Stimulated activated CD4-positive, alpha-beta T cell treated with anti-CD3 and anti-CD28 coated beads, Interleukin-1b, Interleukin-23, amount 100 ng/mL, for 1 hour (primary cell): Measurements from ENCODE around the gene CCDC152.
"Not testable (repeated sequence)": the region's sequence is repeated elsewhere in the genome, so short reads cannot be mapped to it uniquely, and the experiment has no call there.

ENCODE experiments used
- DNase-seq, 2 donors: peaks; one replicate each; pipeline ENCODE4 v3.0.0-alpha.2; 2020; ENCODE audit warnings: low read depth in 2 of 2

Gene CCDC152, protein sequence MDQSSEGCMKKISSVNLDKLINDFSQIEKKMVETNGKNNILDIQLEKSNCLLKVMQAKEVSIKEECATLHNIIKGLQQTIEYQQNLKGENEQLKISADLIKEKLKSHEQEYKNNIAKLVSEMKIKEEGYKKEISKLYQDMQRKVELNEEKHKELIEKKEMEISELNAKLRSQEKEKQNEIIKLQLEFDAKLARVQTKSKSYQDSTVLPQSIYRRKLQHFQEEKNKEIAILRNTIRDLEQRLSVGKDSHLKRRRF

DNA sequence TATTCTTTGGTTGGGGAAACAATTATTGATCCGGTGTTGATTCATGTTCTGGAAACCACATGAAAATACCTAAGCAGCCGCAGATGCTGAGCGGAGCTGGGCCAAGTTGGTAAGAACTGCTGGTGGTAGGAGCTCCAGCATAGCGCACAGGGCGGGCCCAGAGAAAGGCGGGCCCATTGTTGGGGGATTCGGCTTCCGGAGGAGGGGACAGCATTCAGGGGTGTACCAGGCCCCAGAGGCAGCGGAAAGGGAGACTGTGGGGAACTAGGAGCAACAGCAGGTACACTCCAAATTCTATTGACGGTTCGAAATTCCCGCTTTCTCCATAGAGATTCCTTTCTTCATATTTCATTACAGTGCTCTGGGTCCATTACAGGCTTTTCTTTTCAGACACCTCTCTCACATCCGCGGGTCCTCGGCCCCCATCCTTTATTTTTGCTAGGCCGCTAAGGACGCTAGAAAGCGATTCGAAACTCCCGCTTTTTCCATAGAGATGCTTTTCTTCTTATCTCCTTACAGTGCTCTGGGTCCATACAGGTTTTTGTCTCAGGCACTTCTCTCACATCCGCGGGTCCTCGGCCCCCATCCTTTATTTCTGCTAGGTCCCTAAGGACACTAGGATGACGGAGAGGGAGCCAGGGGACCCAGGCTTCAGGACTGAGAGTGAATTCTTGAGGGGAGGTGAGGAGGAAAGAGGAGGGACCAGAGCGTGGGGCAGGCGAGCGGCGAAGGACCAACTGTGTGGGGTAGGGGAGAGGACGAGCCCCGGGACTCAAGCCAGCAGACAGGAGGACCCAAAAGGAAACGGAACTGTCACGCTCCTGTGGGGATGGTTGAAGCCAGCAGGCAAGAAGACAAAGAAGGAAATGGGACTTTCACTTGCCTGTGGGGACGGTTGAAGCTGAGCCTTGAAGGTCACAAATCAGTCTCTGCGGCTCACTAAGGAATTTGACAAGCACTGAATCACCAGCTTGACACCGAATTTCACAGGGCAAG lies at the start of gene CCDC152:
CCDC152 (plus strand) TSS at position 213 of the 996 bp plus-strand sequence. CDS start 2,304 bp downstream, outside the sequence.
- peak; percentile 4 to 14 for DNase-seq

DNA sequence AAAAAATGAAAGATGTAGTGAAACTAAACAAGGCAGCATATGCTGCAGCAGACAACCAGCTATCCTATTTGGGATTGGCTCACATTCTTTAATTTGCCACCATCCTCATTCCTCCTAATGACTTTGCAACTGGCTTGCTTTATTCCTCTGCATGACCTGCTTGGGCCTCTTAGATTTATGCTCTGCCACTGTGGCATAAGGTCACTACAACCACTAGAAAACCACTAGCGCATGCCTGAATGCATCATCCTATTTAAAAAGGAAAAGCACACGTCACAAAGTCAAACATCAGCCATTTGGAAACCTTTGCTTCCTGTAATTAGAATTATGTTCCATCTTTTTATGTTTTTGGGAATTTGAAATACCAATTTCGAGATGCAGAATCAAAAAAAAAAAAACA lies 40.8 kb upstream of the CCDC152 start:
- no peak for DNase-seq

DNA sequence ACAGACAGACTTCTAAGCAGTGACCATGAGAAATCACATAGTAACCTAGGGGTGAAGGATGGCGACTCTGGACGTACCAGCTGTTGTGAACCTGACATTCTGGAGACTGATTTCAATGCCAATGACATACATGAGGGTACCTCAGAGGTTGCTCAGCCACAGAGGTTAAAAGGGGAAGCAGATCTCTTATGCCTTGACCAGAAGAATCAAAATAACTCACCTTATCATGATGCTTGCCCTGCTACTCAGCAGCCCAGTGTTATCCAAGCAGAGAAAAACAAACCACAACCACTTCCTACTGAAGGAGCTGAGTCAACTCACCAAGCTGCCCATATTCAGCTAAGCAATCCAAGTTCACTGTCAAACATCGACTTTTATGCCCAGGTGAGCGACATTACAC lies 38.0 kb upstream of the CCDC152 start:
- DNase-seq: no peak

DNA sequence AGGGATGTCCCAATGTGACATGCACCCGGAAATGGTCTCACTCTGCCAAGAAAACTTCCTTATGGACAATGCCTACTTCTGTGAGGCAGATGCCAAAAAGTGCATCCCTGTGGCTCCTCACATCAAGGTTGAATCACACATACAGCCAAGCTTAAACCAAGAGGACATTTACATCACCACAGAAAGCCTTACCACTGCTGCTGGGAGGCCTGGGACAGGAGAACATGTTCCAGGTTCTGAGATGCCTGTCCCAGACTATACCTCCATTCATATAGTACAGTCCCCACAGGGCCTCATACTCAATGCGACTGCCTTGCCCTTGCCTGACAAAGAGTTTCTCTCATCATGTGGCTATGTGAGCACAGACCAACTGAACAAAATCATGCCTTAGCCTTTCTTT lies 37.6 kb upstream of the CCDC152 start:
- no peak for DNase-seq

DNA sequence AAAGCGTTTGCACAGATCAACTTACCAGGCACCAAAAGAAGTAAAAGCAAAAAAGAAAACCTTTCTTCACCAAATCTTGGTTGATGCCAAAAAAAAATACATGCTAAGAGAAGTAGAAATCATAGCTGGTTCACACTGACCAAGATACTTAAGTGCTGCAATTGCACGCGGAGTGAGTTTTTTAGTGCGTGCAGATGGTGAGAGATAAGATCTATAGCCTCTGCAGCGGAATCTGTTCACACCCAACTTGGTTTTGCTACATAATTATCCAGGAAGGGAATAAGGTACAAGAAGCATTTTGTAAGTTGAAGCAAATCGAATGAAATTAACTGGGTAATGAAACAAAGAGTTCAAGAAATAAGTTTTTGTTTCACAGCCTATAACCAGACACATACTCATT lies 36.4 kb upstream of the CCDC152 start:
- no peak for DNase-seq

DNA sequence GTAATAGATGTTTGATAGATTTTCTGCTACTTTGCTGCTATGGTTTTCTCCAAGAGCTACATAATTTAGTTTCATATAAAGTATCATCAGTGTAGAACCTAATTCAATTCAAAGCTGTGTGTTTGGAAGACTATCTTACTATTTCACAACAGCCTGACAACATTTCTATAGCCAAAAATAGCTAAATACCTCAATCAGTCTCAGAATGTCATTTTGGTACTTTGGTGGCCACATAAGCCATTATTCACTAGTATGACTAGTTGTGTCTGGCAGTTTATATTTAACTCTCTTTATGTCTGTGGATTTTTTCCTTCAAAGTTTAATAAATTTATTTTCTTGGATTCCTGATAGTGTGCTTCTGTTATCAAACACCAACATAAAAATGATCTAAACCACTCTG lies 35.1 kb upstream of the CCDC152 start:
- no peak for DNase-seq

DNA sequence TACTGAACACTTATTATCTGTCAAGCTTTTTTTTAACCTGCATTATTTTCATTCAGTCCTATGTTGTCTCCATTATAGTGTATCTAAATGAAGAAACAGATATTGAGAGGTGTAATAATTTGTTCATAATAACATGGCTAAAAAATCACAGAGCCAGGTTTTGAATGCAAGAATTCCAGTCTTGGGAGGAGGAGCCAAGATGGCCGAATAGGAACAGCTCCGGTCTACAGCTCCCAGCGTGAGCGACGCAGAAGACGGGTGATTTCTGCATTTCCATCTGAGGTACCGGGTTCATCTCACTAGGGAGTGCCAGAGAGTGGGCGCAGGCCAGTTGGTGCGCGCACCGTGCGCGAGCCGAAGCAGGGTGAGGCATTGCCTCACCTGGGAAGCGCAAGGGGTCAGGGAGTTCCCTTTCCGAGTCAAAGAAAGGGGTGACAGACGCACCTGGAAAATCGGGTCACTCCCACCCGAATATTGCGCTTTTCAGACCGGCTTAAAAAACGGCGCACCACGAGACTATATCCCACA lies 22.0 kb upstream of the CCDC152 start:
- not testable (repeated sequence) for DNase-seq

DNA sequence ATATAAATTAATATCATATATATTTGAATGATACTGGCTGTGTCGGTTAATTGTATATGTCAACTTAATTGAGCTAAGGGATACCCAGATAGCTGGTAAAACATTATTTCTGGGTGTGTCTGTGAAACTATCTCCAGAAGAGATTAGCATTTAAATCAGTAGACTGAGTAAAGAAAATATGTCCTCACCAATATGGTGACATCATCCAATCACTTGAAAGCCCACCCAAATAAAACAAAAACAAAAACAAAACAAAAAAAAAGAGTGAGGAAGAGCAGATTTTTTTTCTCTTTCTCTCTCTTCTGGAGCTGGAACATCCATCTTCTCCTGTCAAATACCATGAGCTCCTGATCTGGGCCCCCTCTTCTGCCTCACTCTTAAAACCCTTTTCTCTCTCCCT lies 15.7 kb upstream of the CCDC152 start:
- no peak for DNase-seq

DNA sequence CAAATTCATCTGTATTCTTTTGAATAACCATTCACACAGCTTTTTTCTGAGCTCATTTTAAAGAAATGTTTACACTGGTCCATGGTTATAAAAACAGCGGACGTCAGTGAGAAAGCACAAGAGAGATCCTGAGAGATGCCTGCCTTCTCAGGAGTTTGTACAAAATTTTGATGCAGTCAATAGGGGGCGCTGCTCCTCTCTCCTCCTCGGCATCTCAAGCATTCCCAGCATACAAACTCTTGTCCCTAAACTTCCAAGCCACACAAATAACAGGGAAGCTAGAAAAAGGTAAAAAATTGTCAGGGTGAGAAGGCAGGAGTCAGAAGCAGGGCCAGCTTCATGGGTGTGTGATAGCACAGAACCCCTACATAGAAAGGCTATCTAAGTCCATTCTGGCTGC lies 11.2 kb upstream of the CCDC152 start:
- DNase-seq: no peak

DNA sequence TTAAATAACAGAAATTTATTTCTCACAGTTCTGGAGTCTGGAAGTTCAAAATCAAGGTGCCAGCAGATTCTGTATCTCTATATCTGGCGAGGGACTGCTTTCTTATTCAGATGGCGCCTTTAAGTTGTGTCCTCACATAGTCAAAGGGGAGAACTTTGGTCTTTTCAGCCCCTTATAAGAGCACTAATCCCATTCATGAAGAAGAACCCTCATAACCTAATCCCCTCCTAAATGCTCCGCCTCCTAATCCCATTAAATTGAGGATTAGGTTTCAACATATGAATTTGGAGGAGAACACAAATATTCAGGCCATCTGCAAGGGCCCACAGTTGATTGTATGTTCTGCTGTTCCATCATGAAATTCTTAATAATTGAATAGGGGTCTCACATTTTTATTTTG lies 10.8 kb upstream of the CCDC152 start:
- DNase-seq: no peak

DNA sequence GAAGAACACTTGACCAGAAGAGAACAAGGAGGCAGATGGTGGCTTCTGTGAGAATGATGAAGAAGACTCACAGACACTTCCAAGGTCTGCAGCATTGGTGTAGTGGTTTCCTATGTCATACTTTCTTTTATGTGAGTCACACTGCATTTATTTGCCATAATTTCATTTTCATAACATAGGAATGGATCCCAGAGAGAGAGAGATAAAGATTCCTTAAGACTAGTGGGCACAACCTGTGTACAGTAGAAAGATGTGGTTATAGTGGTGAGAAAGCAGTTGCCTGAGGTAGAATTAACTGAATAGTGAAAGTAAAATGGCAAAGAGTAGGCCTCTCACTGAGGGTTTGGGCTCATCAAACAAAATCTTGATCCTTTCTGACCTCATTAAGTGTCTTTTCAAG lies 7.6 kb upstream of the CCDC152 start:
- no peak for DNase-seq

DNA sequence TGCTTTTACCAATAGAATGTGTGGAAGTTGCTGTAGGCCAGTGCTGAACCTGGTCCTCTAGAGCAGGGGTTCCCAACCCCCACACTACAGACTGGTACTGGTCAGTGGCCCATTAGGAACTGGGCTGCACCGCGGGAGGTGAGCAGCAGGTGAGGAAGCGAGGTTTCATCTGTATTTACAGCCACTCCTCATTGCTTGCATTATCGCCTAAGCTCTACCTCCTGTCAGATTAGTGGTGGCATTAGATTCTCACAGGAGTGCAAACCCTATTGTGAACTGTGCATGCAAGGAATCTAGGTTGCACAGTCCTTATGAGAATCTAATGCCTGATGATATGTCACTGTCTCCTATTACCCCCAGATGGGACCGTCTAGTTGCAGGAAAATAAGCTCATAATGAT lies 6.1 kb upstream of the CCDC152 start:
- no peak for DNase-seq

DNA sequence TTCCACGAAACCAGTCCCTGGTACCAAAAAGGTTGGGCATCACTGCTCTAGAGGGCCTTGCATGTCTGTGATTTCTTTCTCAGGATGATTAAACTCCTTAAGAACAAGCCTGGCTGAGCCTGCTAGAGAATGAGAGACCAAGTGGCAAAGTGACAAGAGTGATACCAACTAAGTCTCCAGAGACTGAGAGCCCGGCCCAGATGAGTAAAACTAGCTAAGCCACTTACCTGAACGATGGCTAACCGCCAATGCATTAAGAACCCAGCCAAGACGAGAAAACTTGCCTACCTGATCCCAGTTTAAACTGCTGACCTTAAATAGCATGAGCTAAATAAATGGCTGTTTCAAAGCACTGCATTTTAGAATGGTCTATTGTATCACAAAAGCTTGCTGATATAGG lies 5.6 kb upstream of the CCDC152 start:
- DNase-seq: no peak

DNA sequence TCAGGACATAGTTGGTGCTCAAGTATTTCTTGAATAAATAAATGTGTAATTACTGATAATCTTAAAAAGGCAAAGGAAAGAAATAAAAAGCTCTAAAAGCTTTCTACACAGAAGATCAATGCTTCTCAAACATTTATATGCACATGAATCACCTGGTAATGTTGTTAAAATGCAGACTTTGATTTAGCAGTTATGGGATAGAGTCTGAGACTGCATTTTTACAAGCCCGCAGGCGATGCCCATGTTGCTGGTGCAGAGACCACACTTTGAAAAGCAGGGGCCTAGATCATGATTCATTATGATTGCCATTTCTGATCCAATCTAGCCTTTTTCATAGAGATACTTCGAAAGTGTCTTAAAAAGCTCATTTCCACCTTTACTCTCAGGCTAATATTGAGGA lies 3.5 kb upstream of the CCDC152 start:
- no peak for DNase-seq

DNA sequence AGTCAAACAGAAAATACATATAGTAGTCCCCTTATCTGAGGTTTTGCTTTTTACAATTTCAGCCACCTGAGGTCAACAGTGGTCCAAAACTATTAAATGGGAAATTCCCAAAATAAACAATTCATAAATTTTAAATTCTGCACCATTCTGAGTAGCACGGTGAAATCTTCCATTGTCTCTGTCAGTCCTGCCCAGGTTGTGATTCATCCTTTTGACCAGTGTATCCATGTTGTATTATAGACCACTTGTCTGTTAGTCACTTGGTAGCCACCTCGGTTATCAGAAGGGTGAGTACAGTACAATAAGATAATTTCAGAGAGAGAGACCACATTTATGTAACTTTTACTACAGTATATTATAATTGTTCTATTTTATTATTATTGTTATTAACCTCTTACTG lies 2.8 kb downstream of the CCDC152 start:
- no peak for DNase-seq

DNA sequence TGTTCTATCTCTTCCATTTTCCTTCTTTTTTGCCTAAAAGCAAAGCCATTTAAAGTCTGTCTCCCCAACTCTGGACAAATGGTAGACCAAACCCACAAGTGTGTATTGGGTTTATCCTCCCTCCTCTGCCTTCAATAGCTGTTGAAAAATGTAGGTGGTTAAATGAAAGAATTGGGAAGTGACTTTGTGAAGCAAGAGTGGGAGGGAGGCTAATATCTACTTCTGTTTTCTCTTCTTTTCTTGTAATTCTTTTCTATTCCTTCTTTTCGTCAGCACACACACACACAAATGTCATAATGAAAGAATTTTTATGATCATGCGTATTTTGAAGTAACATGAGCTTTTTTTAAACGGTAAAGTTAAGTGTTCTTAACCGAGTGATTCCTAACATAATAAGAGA lies 3.8 kb downstream of the CCDC152 start:
- DNase-seq: no peak

DNA sequence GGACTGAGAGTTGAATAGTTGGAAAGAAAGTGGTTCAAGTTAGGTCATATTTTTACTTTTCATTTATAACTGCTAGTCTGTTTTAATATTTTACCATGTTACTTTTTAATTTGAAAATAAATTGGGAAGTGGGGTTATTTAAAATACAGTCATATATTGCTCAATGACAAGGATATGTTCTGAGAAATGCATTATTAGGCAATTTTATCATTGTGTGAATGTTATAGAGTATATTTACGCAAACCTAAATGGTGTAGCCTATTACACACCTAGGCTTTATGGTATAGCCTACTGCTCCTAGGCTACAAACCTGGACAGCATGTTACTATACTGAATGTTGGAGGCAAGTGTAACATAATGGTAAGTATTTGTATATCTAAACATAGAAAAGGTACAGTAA lies 5.2 kb downstream of the CCDC152 start:
- no peak for DNase-seq

DNA sequence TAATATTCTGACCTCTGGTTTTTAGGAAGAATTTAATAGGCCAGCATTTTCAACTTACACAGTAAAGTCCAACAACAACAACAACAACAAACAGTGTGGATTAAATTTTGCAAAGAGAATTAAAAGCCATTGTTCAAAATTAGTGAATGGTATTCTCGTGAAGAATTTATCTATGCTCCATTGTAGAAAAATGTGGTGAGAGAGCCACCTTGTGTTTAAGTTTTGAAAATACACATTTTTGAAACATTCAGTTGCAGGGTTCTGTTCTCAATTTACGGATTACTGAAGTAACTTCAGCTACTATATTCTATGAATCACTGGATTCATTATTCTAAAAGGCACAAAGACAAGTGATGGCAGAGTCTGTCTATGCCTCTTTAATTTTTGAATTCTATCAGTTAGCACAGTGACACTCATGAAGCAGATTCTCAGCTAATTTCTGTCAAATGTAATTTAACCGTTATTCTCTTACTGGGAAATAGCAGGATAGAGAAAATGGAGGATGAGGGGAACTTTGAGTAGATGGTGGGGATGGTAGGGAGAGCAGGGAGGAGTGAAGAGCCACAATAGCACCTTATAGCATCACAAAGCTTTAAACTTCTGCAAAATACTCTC lies 11.0 kb downstream of the CCDC152 start:
- no peak for DNase-seq

DNA sequence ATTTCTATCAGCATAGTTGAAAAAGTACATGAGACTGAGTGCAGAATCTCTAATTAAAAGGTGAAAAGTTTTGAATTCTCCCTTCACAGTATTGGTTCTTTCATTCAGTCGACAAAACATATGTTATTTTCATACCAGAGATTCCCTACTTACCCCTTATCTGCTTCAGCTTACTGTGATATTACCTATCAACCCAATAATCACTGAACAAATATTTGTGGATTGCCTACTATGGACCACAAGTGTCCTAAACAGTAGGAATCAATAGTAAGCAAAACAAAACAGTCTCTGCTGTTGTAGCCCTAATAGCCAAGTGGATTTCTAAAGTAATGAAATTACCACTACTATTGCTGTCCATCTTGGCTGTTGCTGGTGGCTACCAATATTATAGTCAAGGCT lies 11.5 kb downstream of the CCDC152 start:
- DNase-seq: no peak

DNA sequence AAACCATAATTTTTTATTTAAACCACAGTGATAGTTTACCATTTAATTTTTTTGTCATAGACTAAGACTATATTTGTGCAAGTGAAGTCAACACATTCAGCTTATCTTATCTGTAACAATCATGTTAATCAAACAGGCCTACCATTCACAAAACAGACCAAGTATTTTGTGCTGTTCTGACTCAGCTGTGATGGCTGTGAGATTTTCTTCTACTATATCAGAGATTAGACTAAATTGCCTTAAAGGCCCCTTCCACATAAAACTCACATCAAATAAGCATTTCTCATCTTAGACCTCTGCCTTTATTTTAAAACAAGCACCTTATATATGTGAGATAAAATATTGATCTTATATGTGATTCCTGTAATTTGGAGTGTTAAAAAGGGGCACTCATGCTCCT lies 13.4 kb downstream of the CCDC152 start:
- no peak for DNase-seq

DNA sequence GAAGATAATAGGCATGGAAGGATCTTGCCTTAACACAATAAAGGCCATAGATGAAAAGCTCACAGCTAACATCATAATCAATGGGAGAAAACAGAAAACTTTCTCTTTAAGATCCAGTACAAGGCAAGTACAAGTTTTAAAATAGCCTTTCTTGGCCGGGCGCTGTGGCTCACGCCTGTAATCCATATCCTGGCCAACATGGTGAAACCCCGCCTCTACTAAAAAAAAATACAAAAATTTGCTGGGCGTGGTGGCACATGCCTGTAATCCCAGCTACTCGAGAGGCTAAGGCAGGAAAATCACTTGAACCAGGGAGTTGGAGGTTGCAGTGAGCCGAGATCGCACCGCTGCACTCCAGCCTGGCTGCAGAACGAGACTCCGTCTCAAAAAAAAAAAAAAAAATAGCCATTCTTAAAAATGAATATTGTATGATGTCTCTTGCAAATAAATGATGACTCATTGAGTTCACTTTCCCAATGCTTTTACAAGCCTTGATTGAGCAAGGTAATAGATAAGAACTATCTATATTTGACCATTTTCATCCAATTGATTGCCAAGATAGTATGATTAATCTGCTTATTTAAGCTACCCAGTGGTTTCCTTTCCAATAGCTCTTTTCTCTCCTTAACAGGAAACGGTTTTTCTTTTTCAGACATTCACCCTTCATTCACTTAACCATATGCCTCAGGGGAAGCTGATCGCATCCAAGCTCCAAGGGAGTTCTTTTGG lies 15.8 kb downstream of the CCDC152 start:
- DNase-seq: no peak

DNA sequence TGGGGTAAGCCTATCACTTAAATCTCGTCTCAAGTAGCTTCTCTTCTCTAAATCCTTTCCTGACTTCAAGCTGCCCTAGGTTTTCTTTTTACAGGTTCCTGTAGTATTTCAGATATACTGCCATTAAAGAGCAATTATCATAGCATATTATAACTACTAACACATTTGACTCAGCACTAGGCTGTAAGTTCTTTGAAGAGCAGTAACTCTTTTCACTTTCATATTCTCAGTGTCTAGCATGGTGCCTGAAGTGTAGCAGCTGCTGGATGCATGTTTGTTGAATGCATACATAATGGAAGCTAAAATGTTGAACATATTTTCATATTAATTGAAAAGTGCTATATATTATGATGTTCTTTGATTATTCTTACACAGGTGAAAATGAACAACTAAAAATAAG lies 22.5 kb downstream of the CCDC152 start:
- no peak for DNase-seq
